ENCODE measurements around the gene TMEM184B.

GRCh38 chr22:38213990-38214301, 58.9 kb downstream of the TMEM184B start:
- TF ChIP-seq, protein P1, sequence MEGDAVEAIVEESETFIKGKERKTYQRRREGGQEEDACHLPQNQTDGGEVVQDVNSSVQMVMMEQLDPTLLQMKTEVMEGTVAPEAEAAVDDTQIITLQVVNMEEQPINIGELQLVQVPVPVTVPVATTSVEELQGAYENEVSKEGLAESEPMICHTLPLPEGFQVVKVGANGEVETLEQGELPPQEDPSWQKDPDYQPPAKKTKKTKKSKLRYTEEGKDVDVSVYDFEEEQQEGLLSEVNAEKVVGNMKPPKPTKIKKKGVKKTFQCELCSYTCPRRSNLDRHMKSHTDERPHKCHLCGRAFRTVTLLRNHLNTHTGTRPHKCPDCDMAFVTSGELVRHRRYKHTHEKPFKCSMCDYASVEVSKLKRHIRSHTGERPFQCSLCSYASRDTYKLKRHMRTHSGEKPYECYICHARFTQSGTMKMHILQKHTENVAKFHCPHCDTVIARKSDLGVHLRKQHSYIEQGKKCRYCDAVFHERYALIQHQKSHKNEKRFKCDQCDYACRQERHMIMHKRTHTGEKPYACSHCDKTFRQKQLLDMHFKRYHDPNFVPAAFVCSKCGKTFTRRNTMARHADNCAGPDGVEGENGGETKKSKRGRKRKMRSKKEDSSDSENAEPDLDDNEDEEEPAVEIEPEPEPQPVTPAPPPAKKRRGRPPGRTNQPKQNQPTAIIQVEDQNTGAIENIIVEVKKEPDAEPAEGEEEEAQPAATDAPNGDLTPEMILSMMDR (IDR thresholded peaks at IDR 0.05; ENCODE audit: insufficient read depth, low read length, poor library complexity, severe bottlenecking): no peak
- no peak for TF ChIP-seq EZH2phosphoT487 (conservative IDR thresholded peaks at IDR 0.05; ENCODE audit: low read length)

All from SU-DHL-6 (cell line).